HEK293T (cell line): ENCODE measurements around the gene C5orf24.

Experiments used
- ARNT ChIP-seq: fragments of 450-650 bp; IDR thresholded peaks from 2 replicates; pipeline ENCODE4 v1.6.1; 2017; ENCODE audit warnings: mild to moderate bottlenecking
- CTBP1 ChIP-seq: fragments of 450-650 bp; IDR thresholded peaks from 2 replicates; pipeline ENCODE4 v1.6.1; 2016; ENCODE audit warnings: borderline replicate concordance
- FOXA1 ChIP-seq: fragments of 450-650 bp; IDR thresholded peaks from 2 replicates; pipeline ENCODE4 v1.6.1; 2016; ENCODE audit warnings: mild to moderate bottlenecking
- FOXM1 ChIP-seq: fragments of 450-650 bp; IDR thresholded peaks from 2 replicates; pipeline ENCODE4 v1.6.1; 2017; ENCODE audit warnings: mild to moderate bottlenecking, borderline replicate concordance
- HDGF ChIP-seq: fragments of 450-650 bp; IDR thresholded peaks from 2 replicates; pipeline ENCODE4 v1.6.1; 2017; ENCODE audit warnings: antibody characterized with exemption, borderline replicate concordance
- SUZ12 ChIP-seq: fragments of 450-650 bp; IDR thresholded peaks from 2 replicates; pipeline ENCODE4 v1.6.1; 2016; ENCODE audit warnings: mild to moderate bottlenecking
- TARDBP ChIP-seq: fragments of 450-650 bp; IDR thresholded peaks from 2 replicates; pipeline ENCODE4 v1.6.1; 2016
- TF ChIP-seq, protein P1 (sequence below): fragments of 450-650 bp; IDR thresholded peaks from 2 replicates; pipeline ENCODE4 v1.6.1; 2016

DNA sequence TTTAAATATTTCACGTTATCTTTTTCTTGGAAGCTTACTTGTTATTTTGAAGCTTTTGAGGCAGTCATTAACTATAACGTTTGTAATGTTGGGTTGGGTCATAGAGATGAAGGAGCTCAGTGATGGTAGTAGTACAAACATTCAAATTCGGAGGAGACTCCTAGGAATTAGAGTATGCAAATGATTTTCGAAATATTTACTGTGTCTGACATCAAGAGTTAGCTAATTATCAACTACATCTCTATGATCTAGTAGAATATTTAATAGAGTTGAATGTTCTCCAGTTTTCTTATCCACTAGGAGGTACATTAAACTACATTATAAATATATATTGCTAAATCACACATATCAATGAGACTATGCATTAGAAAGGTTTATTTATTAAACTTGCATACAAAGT lies 28.8 kb upstream of the C5orf24 start:
- TF ChIP-seq SUZ12, result no peak
- no peak for TF ChIP-seq FOXA1
- no peak for TF ChIP-seq HDGF
- no peak for TF ChIP-seq TARDBP
- no peak for TF ChIP-seq FOXM1
- TF ChIP-seq ARNT, result no peak
- TF ChIP-seq, protein P1, sequence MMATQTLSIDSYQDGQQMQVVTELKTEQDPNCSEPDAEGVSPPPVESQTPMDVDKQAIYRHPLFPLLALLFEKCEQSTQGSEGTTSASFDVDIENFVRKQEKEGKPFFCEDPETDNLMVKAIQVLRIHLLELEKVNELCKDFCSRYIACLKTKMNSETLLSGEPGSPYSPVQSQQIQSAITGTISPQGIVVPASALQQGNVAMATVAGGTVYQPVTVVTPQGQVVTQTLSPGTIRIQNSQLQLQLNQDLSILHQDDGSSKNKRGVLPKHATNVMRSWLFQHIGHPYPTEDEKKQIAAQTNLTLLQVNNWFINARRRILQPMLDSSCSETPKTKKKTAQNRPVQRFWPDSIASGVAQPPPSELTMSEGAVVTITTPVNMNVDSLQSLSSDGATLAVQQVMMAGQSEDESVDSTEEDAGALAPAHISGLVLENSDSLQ, result no peak
- no peak for TF ChIP-seq CTBP1
